GM12878 (cell line): ENCODE measurements around the gene PLPP1. TPM values are rescaled to one million over a fixed set of nuclear protein-coding genes. Genes with fewer than 3 reads are reported as not detected.

Source experiments
- ATAC-seq: fragments of 200-7000 bp; cut with Tn5 transposase; 3 replicates; pipeline ENCODE4 v1.9.1; 2020; ENCODE audit warnings: mild to moderate bottlenecking, moderate library complexity
- BruUV-seq: library from RNA; stranded (reverse); fragments of 400-500 nt; replicated peaks from 2 replicates; lab custom pipeline; 2021; lab: Mats Ljungman, UMichigan
- CTCF ChIA-PET: fragments of 300-600 bp; sonication (Branson Sonifier 250); formaldehyde crosslinking; extraction: SDS; loops from one replicate; lab custom pipeline; 2021; ENCODE audit warnings: inconsistent platforms; lab: Yijun Ruan, JAX
- POLR2A ChIA-PET: fragments of 350-600 bp; formaldehyde crosslinking; extraction: SDS; loops from one replicate; lab custom pipeline; 2021; ENCODE audit warnings: inconsistent platforms; lab: Charles Lee
- RAD21 ChIA-PET: fragments of 300-600 bp; sonication (Branson Sonifier 250); formaldehyde crosslinking; loops from one replicate; lab custom pipeline; 2023; ENCODE audit warnings: antibody characterized with exemption; ENCODE audit not compliant: unreplicated experiment; lab: Charles Lee
- SMC1A ChIA-PET: fragments of 300-600 bp; sonication (Branson Sonifier 250); formaldehyde crosslinking; loops from one replicate; lab custom pipeline; 2023; ENCODE audit not compliant: unreplicated experiment, uncharacterized antibody; lab: Charles Lee
- DNase-seq: peaks from one replicate; pipeline ENCODE4 v3.0.0-alpha.2; 2011; ENCODE audit warnings: low read depth, low spot score
- FAIRE-seq: peaks from 3 replicates; lab custom pipeline; 2011; peaks lifted over from hg19 to GRCh38; lab: Jason Lieb, UNC
- H2AFZ ChIP-seq: 2 replicates; pipeline ENCODE4 v1.6.0; 2011; ENCODE audit warnings: low read depth, low read length, control low read depth; ENCODE audit not compliant: control insufficient read depth
- H3K27ac ChIP-seq: 2 replicates; pipeline ENCODE4 v1.5.1; 2011; ENCODE audit warnings: control low read depth; ENCODE audit not compliant: control insufficient read depth, insufficient read depth
- H3K27me3 ChIP-seq, 2 experiments: replicated peaks in 1 of 2; 2 replicates each; pipeline versions ENCODE4 v1.6.0 to v1.6.1; 2011; ENCODE audit warnings: low read length in 1 of 2; ENCODE audit not compliant: control insufficient read depth in 2 of 2, insufficient read depth in 2 of 2
- H3K36me3 ChIP-seq, 2 experiments: 2 replicates each; pipeline ENCODE4 v1.5.1; 2011; ENCODE audit warnings: low read length in 1 of 2; ENCODE audit not compliant: control insufficient read depth in 2 of 2, insufficient read depth in 2 of 2
- H3K4me1 ChIP-seq: 2 replicates; pipeline ENCODE4 v1.6.1; 2011; ENCODE audit warnings: mild to moderate bottlenecking, low read length, moderate library complexity, mixed read lengths; ENCODE audit not compliant: control insufficient read depth, insufficient read depth
- H3K4me2 ChIP-seq: 2 replicates; pipeline ENCODE4 v1.6.0; 2011; ENCODE audit warnings: control low read depth; ENCODE audit not compliant: control insufficient read depth, insufficient read depth
- H3K4me3 ChIP-seq: fragments of 200-600 bp; sonication (generic); 2 replicates; pipeline ENCODE4 v1.5.1; 2016
- H3K79me2 ChIP-seq: 2 replicates; pipeline ENCODE4 v1.6.0; 2011; ENCODE audit warnings: low read length; ENCODE audit not compliant: control insufficient read depth, insufficient read depth
- H3K9ac ChIP-seq: 2 replicates; pipeline ENCODE4 v1.8.0; 2011; ENCODE audit warnings: low read length, control low read depth, mixed read lengths; ENCODE audit not compliant: control insufficient read depth, insufficient read depth
- H3K9me3 ChIP-seq: replicated peaks from 3 replicates; pipeline ENCODE4 v1.5.1; 2011; ENCODE audit warnings: mild to moderate bottlenecking, low read length; ENCODE audit not compliant: control insufficient read depth, insufficient read depth
- H4K20me1 ChIP-seq: 2 replicates; pipeline ENCODE4 v1.6.0; 2011; ENCODE audit not compliant: control insufficient read depth, insufficient read depth
- CEBPB ChIP-seq, 2 experiments: fragments of 150-350 bp in 1 of 2; IDR thresholded peaks; 2 replicates each; pipeline ENCODE4 v1.6.1; 2012 to 2014; ENCODE audit warnings: low read depth in 2 of 2, low read length in 2 of 2, borderline replicate concordance in 1 of 2, inconsistent platforms in 1 of 2
- CEBPZ ChIP-seq: fragments of 150-350 bp; IDR thresholded peaks from 2 replicates; pipeline ENCODE4 v1.6.1; 2016; ENCODE audit warnings: low read depth, low read length
- HDAC6 ChIP-seq: fragments of 200-600 bp; sonication (generic); IDR thresholded peaks from one replicate; pipeline ENCODE4 v1.8.0; 2017; ENCODE audit warnings: antibody characterized with exemption; ENCODE audit not compliant: unreplicated experiment
- KAT2A ChIP-seq: conservative IDR thresholded peaks from 2 replicates; pipeline ENCODE4 v1.6.1; 2011; ENCODE audit warnings: low read depth, low read length; ENCODE audit not compliant: control insufficient read depth
- LARP7 ChIP-seq: fragments of 450-650 bp; IDR thresholded peaks from 2 replicates; pipeline ENCODE4 v1.6.1; 2017; ENCODE audit warnings: mild to moderate bottlenecking
- NBN ChIP-seq: fragments of 450-650 bp; IDR thresholded peaks from 2 replicates; pipeline ENCODE4 v1.6.1; 2016
- NR2F1 ChIP-seq: fragments of 450-650 bp; conservative IDR thresholded peaks from 2 replicates; pipeline ENCODE4 v1.6.1; 2017; ENCODE audit warnings: mild to moderate bottlenecking
- RAD51 ChIP-seq: fragments of 450-650 bp; IDR thresholded peaks from 2 replicates; pipeline ENCODE4 v1.6.1; 2016; ENCODE audit warnings: moderate library complexity, mild to moderate bottlenecking, inconsistent platforms
- SMARCA5 ChIP-seq: fragments of 450-650 bp; IDR thresholded peaks from 2 replicates; pipeline ENCODE4 v1.6.1; 2017; ENCODE audit warnings: mild to moderate bottlenecking
- SPI1 ChIP-seq: IDR thresholded peaks from 2 replicates; pipeline ENCODE4 v1.6.1; 2011; ENCODE audit warnings: low read depth, mild to moderate bottlenecking, low read length, moderate library complexity, borderline replicate concordance; ENCODE audit not compliant: insufficient read depth
- STAT1 ChIP-seq: fragments of 450-650 bp; conservative IDR thresholded peaks from 2 replicates; pipeline ENCODE4 v1.6.1; 2014; ENCODE audit warnings: antibody characterized with exemption, mild to moderate bottlenecking
- TBL1XR1 ChIP-seq: IDR thresholded peaks from 2 replicates; pipeline ENCODE4 v1.6.1; 2012; ENCODE audit warnings: low read depth, low read length, improper control_type of control experiment
- YY1 ChIP-seq: IDR thresholded peaks from 2 replicates; pipeline ENCODE4 v1.6.1; 2011; ENCODE audit warnings: low read depth, mild to moderate bottlenecking, low read length
- WGBS: methylation state at CpG from one replicate; pipeline ENCODE4 v1.1.6; 2016; ENCODE audit warnings: low lambda C conversion rate; ENCODE audit not compliant: insufficient replicate concordance, insufficient coverage; ENCODE audit errors: missing lambda C conversion rate; 5-methylcytosine and 5-hydroxymethylcytosine counted together
- in situ Hi-C: fragments of 300-500 bp; cut with MboI; formaldehyde crosslinking; loops from 9 replicates; pipeline ENCODE4 v1.14.3; 2018; ENCODE audit warnings: mixed read lengths
- intact Hi-C: fragments of 100-400 bp; cut with micrococcal nuclease; formaldehyde crosslinking; loops from one replicate; pipeline ENCODE4 v1.14.2; 2022; ENCODE audit not compliant: unreplicated experiment
- polyA plus RNA-seq, 11 experiments: library from polyadenylated mRNA; depleted of rRNA in 4 of 11; unstranded in 6 of 11; stranded (reverse) in 5 of 11; fragments of >200 nt; fragmentation: Nextera tagmentation in 4 of 11; fragmentation: Illumina TruSeq in 1 of 11; extraction: Ambion mirVana in 4 of 11; extraction: Trizol in 1 of 11; gene quantifications; 1 replicate in 1 of 11; 2 replicates in 10 of 11; pipeline versions ENCODE4 v1.2.1 to v1.2.3, GENCODE V29; 2011 to 2016; ENCODE audit warnings: inconsistent platforms in 2 of 11, missing spikeins in 2 of 11, low read depth in 1 of 11
- total RNA-seq, 4 experiments: library from RNA; depleted of rRNA in 3 of 4; stranded (reverse); fragments of >200 nt in 3 of 4; fragmentation: Illumina TruSeq in 1 of 4; extraction: Trizol in 1 of 4; gene quantifications; 2 replicates each; pipeline versions ENCODE4 v1.2.1 to v1.2.3, GENCODE V29; 2013 to 2021

Gene PLPP1
- total and polyA plus RNA-seq, 10 of the 15 experiments (the other 5 are each of a cell fraction or from before 2014, with no cell fraction given), result 3.0 to 11.3 (median 8.1) TPM

DNA sequence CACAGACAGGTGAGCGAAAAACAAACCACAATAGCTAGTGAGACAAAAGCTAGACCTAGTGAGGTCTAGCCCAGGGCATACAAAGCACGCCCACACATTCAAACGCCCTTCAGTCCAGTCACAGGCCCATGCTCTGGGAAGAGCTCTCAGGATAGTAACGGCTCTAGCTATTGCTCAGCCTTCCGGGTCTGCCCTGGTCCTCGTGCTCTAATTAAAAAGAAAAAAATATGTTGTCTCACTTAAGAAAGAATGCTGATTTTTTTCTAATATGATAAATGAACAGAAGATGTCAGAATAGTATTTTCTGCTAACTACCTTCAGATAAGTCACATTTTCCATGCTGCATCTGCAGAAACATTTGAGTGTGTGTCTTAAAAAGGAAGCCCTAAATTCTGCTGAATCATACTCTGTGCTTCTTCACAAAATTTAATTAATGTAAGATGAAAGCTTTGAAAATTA lies 94.5 kb downstream of the PLPP1 start (continued):
- TF ChIP-seq NR2F1 (no peak), SPI1 (no peak), TBL1XR1 (no peak), NBN (no peak), STAT1 (no peak)

DNA sequence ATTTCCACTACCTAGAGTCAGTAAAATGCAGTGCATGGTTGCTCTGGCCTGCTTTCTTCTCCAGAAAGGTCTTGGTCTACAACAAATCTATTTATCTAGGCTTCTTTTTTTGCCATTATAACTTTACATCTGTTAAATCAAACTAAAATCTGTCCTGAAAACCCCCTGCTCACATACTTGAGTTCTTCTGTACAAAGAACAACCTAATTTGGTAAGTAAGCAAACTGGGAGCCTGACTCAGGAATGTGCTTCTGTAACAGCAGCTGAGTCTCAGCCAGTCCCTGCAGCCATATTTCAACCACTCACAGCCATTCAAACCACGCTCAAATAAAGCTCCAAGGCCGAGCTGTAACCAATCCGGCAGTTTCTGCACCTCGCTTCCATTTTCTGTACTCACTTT lies 95.8 kb downstream of the PLPP1 start:
- intact Hi-C loops (no loop called here), in situ Hi-C loops (no loop called here)
- ChIA-PET POLR2A (no interaction called here), SMC1A (interaction anchor here (0.6 kb wide), 1 partner anchor 1604 kb away, joined by 3 read pairs; no protein-coding TSS in a partner anchor), CTCF (no interaction called here), RAD21 (no interaction called here)
- Histone ChIP-seq H3K27me3 (no peaks in the 10 kb centered on the region), H3K36me3 (peaks cover 0 to 4% of the 10 kb centered on the region in 2 experiments; a peak in 1 of 4 replicates), H3K4me3 (no peak overlapping the region), H3K79me2 (no peaks in the 10 kb centered on the region), H3K4me2 (no peak overlapping the region), H2AFZ (no peak overlapping the region), H3K27ac (no peak overlapping the region), H3K9ac (no peak overlapping the region), H3K9me3 (no peaks in the 10 kb centered on the region; the same call in 1 of the 3 replicates), H4K20me1 (no peaks in the 10 kb centered on the region), H3K4me1 (no peaks in the 10 kb centered on the region)
- WGBS, result 100% methylated on average over 4 of the region's 4 CpGs
- DNase-seq (no peak), FAIRE-seq (no peak), ATAC-seq (no peak)
- TF ChIP-seq YY1 (no peak), RAD51 (no peak), SMARCA5 (no peak)
- no TSS peak for BruUV-seq

GRCh38 chr5:55437859-55438206 lies 96.9 kb downstream of the PLPP1 start:
- no peak for ATAC-seq
- WGBS, result 95% methylated on average over 2 of the region's 2 CpGs
- no peaks in the 10 kb centered on the region for H4K20me1 ChIP-seq
- ChIA-PET SMC1A (no interaction called here), CTCF (no interaction called here), POLR2A (no interaction called here), RAD21 (no interaction called here)
- no peaks in the 10 kb centered on the region; the same call in 1 of the 3 replicates for H3K9me3 ChIP-seq
- no peak overlapping the region for H2AFZ ChIP-seq
- no peak for DNase-seq
- in situ Hi-C loops, result no loop called here
- no peak overlapping the region for H3K27ac ChIP-seq
- no peak for FAIRE-seq
- H3K4me3 ChIP-seq, result no peak overlapping the region
- no peak overlapping the region for H3K4me2 ChIP-seq
- no peaks in the 10 kb centered on the region for H3K79me2 ChIP-seq
- H3K4me1 ChIP-seq, result no peaks in the 10 kb centered on the region
- intact Hi-C loops, result no loop called here
- H3K9ac ChIP-seq, result no peak overlapping the region
- H3K36me3 ChIP-seq, result peaks cover 0 to 4% of the 10 kb centered on the region in 2 experiments; a peak in 1 of 4 replicates
- BruUV-seq, result no TSS peak
- H3K27me3 ChIP-seq, result no peaks in the 10 kb centered on the region
- no peak for TF ChIP-seq KAT2A
- no peak for TF ChIP-seq CEBPZ
- TF ChIP-seq LARP7, result no peak
- no peak for TF ChIP-seq HDAC6
- no peak for TF ChIP-seq SPI1
- no peak for TF ChIP-seq CEBPB (IDR thresholded peaks at IDR 0.05; ENCODE audit: borderline replicate concordance in 1 of 2, low read depth in 2 of 2, low read length in 2 of 2)
